ENCODE measurements around the gene ESPNL. TPM values are rescaled to one million over a fixed set of nuclear protein-coding genes. Genes with fewer than 3 reads are reported as not detected.
"Not testable (repeated sequence)": the region's sequence is repeated elsewhere in the genome, so short reads cannot be mapped to it uniquely, and the experiment has no call there.

The ESPNL gene, protein sequence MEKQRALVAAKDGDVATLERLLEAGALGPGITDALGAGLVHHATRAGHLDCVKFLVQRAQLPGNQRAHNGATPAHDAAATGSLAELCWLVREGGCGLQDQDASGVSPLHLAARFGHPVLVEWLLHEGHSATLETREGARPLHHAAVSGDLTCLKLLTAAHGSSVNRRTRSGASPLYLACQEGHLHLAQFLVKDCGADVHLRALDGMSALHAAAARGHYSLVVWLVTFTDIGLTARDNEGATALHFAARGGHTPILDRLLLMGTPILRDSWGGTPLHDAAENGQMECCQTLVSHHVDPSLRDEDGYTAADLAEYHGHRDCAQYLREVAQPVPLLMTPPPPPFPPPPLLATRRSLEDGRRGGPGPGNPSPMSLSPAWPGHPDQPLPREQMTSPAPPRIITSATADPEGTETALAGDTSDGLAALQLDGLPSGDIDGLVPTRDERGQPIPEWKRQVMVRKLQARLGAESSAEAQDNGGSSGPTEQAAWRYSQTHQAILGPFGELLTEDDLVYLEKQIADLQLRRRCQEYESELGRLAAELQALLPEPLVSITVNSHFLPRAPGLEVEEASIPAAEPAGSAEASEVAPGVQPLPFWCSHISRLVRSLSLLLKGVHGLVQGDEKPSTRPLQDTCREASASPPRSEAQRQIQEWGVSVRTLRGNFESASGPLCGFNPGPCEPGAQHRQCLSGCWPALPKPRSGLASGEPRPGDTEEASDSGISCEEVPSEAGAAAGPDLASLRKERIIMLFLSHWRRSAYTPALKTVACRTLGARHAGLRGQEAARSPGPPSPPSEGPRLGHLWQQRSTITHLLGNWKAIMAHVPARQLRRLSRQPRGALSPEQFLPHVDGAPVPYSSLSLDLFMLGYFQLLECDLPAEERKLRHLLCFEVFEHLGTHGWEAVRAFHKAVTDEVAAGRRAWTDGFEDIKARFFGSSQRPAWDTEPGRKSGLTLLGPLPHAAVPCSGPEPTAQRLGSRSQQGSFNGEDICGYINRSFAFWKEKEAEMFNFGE
- under 1 TPM; 0.11 to 0.27 TPM for total RNA-seq

DNA sequence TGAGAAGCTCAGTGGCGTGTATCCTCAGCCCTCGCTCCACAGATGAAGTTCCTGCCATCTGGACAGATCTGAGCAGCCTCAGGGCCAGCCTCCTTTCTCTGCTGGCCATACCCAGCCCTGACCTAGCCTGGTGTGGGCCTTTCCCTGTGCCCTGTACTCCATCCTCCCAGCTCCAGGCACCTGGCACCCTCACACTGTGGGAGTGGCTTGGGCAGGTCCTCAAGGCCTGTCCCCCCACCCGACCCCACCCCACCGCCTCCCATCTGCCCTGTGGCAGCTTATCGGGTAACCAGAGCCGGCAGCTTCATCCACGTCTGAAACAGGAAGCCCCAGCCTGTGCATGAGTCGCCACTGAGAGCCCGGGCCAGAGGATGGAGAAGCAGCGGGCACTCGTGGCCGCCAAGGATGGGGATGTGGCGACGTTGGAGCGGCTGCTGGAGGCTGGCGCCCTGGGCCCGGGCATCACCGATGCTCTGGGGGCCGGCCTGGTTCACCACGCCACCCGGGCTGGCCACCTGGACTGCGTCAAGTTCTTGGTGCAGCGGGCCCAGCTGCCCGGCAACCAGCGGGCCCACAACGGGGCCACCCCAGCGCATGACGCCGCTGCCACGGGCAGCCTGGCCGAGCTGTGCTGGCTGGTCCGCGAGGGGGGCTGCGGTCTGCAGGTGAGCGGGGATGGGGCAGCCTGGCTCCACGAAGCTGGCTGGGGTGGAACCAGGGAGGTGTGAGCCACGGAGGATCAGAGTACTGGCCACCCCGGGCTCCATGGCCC is at the start of gene ESPNL:
Gene ESPNL, plus strand, starts transcription at position 292 of the 772 bp plus-strand sequence. Its CDS starts 80 bp downstream, at position 372.
- H3K27ac Mint-ChIP-seq, result no peak within 1 kb of the TSS
- no peaks in the 10 kb centered on the region for H3K27me3 Mint-ChIP-seq
- CTCF ChIA-PET, result interaction anchor here (0.9 kb wide), 1 partner anchor 20 kb away, joined by 3 read pairs; no protein-coding TSS in a partner anchor
- POLR2A ChIA-PET, result interaction anchor here (1.4 to 1.7 kb wide), 2 partner anchors 9 kb away, joined by 4 read pairs; no protein-coding TSS in a partner anchor
- peaks cover 2% of the 10 kb centered on the region for H3K4me1 Mint-ChIP-seq (ENCODE audit: low read depth)
- no peak within 1 kb of the TSS for H3K4me3 Mint-ChIP-seq
- ATAC-seq (no peak), DNase-seq (no peak)
- TF ChIP-seq, protein P1, sequence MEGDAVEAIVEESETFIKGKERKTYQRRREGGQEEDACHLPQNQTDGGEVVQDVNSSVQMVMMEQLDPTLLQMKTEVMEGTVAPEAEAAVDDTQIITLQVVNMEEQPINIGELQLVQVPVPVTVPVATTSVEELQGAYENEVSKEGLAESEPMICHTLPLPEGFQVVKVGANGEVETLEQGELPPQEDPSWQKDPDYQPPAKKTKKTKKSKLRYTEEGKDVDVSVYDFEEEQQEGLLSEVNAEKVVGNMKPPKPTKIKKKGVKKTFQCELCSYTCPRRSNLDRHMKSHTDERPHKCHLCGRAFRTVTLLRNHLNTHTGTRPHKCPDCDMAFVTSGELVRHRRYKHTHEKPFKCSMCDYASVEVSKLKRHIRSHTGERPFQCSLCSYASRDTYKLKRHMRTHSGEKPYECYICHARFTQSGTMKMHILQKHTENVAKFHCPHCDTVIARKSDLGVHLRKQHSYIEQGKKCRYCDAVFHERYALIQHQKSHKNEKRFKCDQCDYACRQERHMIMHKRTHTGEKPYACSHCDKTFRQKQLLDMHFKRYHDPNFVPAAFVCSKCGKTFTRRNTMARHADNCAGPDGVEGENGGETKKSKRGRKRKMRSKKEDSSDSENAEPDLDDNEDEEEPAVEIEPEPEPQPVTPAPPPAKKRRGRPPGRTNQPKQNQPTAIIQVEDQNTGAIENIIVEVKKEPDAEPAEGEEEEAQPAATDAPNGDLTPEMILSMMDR (IDR thresholded peaks at IDR 0.05), result no peak
- H3K36me3 Mint-ChIP-seq (ENCODE audit: low read depth), result peaks cover 3% of the 10 kb centered on the region
- intact Hi-C loops (cut with micrococcal nuclease), result no loop called here
- H3K9me3 Mint-ChIP-seq, result no peaks in the 10 kb centered on the region

DNA sequence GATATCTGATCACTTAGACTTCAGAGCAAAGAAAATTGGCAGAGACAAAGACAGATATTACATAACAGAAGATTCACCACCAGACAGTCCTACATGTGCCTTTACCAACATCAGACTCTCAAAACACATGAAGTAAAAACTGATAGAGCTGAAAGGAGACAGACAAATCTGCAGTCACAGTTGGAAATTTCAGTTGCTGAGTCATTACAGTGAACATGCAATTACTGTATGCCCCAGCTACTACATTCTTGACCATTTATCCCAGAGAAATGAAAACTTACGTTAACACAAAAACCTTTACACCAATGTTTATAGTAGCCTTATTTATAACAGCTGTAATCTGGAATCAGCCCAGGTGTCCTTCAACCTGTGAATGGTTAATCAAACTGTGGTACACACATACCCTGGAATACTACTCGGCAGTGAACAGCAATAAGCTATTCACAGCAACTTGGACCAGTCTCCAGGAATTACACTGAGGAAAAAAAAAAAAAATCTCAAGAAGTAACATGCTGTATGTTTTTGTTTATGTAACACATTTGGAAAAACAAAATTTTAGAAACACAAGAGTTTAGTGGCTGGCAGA is 46.9 kb upstream of the ESPNL start:
- ATAC-seq (no peak), DNase-seq (no peak)
- H3K27ac Mint-ChIP-seq, result no peak overlapping the region
- POLR2A ChIA-PET, result interaction anchor here (1.4 kb wide), 1 partner anchor 16 kb away, joined by 3 read pairs; no protein-coding TSS in a partner anchor
- CTCF ChIA-PET, result interaction anchor here (0.7 kb wide), 1 partner anchor 210 kb away, joined by 3 read pairs; no protein-coding TSS in a partner anchor
- H3K9me3 Mint-ChIP-seq, result peaks cover 5% of the 10 kb centered on the region
- H3K4me3 Mint-ChIP-seq, result no peak overlapping the region
- peaks cover 7% of the 10 kb centered on the region for H3K4me1 Mint-ChIP-seq (ENCODE audit: low read depth)
- intact Hi-C loops (cut with micrococcal nuclease), result no loop called here
- peaks cover 25% of the 10 kb centered on the region for H3K27me3 Mint-ChIP-seq
- TF ChIP-seq, protein P1 (IDR thresholded peaks at IDR 0.05), result no peak
- H3K36me3 Mint-ChIP-seq (ENCODE audit: low read depth), result no peaks in the 10 kb centered on the region

DNA sequence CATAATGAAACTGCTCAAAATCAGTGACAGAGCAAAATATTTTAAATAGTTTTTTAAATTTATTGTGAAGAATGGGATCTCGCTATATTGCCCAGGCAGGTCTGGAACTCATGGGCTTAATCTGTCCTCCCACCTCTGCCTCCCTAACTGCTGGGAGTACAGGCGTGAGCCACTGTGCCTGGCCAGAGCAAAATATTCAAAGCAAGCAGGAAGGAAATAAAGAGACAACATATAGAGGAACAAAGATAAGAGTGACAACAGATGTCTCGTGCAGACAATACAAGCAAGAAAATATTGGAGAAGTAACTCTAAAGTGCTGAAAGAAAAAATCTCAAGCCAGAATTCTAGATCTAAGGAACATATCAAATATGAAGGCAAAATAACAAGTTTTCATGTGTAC is 44.3 kb upstream of the ESPNL start:
- intact Hi-C loops (cut with micrococcal nuclease), result no loop called here
- TF ChIP-seq, protein P1 (IDR thresholded peaks at IDR 0.05), result no peak
- ATAC-seq (no peak), DNase-seq (no peak)
- ChIA-PET CTCF (no interaction called here), POLR2A (no interaction called here)
- Mint-ChIP-seq H3K27me3 (peaks cover 25% of the 10 kb centered on the region), H3K4me1 (ENCODE audit: low read depth) (peaks cover 15% of the 10 kb centered on the region), H3K36me3 (ENCODE audit: low read depth) (peaks cover 11% of the 10 kb centered on the region), H3K27ac (no peak overlapping the region), H3K9me3 (no peaks in the 10 kb centered on the region), H3K4me3 (no peak overlapping the region)

DNA sequence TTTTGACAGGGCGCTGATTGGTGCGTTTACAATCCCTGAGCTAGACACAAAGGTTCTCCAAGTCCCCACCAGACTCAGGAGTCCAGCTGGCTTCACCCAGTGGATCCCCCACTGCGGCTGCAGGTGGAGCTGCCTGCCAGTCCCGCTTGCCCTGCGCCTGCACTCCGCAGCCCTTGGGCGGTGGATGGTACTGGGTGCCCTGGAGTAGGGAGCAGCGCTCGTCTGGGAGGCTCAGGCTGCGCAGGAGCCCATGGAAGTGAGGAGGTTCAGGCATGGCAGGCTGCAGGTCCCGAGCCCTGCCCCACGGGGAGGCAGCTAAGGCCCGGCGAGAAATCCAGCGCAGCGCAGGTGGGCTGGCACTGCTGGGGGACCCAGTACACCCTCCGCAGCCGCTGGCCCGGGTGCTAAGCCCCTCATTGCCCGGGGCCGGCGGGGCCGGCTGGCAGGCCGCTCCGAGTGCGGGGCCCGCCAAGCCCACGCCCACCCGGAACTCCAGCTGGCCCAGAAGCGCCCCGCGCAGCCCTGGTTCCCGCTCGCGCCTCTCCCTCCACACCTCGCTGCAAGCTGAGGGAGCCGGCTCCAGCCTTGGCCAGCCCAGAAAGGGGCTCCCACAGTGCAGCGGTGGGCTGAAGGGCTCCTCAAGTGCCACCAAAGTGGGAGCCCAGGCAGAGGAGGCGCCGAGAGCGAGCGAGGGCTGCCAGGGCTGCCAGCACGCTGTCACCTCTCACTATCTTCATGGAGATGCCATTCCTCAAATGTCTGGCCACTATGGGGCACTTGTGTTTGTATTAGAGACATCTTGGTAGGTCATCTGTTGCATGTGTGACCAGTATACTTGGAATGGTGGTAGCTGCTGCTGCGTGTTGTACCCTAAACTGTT is 42.2 kb upstream of the ESPNL start:
- H3K27me3 Mint-ChIP-seq, result peaks cover 22% of the 10 kb centered on the region
- peaks cover 24% of the 10 kb centered on the region for H3K4me1 Mint-ChIP-seq (ENCODE audit: low read depth)
- DNase-seq; H3K4me3 Mint-ChIP-seq; H3K9me3 Mint-ChIP-seq; POLR2A ChIA-PET; H3K27ac Mint-ChIP-seq; intact Hi-C loops (cut with micrococcal nuclease); ATAC-seq; CTCF ChIA-PET: not testable (repeated sequence)
- H3K36me3 Mint-ChIP-seq (ENCODE audit: low read depth), result peaks cover 23% of the 10 kb centered on the region
